T-helper 2 cell treated with Interferon-gamma antibody and Interleukin-4, amounts not matched to agents 100 ng/mL and 5 ng/mL, for 36 hours (primary cell): ENCODE measurements around the gene HSCB. TPM values are rescaled to one million over a fixed set of nuclear protein-coding genes. Genes with fewer than 3 reads are reported as not detected.

Source experiments
- total RNA-seq: library from RNA; stranded (reverse); gene quantifications from 2 replicates; pipeline ENCODE4 v1.2.3, GENCODE V29; 2022

The HSCB gene
- total RNA-seq, 1 donor from 2014 or later: 9.0 TPM

Other genes starting within 250 kb of the HSCB start
- gene TTC28, start 62.2 kb upstream of the HSCB start, total RNA-seq: 1.1 and 1.4 TPM in 2 replicates
- gene CHEK2, start 219 bp upstream of the HSCB start, total RNA-seq: 41.7 and 45.9 TPM in 2 replicates
- gene CCDC117, start 30.7 kb downstream of the HSCB start, total RNA-seq: 36.2 and 40.2 TPM in 2 replicates
- gene XBP1, start 58.5 kb downstream of the HSCB start, total RNA-seq: 213 and 215 TPM in 2 replicates
- gene ZNRF3, start 141.5 kb downstream of the HSCB start, total RNA-seq: 0.82 and 0.93 TPM in 2 replicates